GM21786 (cell line): ENCODE data around the gene LRRC15.

ENCODE experiments used
- ATAC-seq: cut with Tn5 transposase; IDR thresholded peaks from one replicate; pipeline ENCODE4 v1.9.1; 2021; ENCODE audit not compliant: unreplicated experiment

Gene LRRC15

DNA sequence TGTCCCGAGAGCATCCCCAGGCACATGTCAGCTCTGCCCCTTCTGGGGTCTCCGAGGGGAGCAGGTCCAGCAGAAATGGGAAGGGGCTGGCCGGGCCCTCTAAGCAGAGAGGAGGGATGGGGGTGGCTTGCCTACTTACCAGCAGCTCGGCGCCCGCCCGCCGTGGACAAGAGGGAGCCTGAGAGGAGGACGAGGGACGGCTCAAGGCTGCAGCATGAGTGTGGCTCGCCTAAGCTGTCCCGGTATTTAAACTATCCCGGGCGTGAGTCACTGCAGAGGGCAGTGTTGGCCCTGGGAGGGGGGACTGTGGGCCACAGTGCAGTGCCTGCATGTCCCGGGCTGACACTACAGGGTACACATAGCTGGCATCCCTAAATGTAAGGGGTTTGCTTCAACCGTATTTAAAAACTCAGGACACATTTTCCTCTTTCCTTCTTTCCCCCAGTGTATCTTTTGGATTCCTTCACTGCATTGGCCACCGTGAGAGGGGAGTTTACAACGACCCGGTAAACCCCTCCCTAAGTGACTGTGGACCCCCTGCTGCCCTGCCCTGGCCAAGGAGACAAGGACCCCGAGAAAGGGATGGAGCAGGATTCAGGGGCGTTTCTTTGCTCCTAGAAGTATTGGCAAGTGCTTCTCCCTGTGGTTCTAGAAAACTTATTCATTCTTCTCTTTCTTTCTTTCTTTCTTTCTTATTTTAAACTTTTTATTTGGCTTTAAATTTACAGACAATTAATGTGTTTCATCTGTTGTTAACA is at the start of gene LRRC15:
LRRC15 (minus strand) TSS at position 222 of the 758 bp plus-strand sequence. CDS start 8,700 bp downstream, outside the sequence.
- no peak for ATAC-seq

DNA sequence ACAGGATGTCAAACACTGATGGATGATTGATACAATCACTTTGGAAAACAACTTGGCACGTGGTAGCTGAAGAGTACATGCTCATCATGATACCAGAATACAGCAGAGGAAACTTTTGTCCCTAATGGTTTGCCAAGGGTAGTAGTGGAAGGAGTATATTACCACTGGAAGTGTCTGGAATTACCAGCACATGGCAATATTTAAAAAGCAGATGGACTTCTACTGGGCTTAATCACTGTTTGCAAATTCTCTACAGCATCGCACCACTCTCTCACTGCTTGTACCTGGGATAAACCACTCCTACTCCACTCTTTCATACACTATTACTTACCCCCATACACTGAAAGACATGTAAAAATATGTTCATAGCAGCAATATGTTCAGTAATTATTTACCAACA is 49.1 kb upstream of the LRRC15 start:
- ATAC-seq = no peak

DNA sequence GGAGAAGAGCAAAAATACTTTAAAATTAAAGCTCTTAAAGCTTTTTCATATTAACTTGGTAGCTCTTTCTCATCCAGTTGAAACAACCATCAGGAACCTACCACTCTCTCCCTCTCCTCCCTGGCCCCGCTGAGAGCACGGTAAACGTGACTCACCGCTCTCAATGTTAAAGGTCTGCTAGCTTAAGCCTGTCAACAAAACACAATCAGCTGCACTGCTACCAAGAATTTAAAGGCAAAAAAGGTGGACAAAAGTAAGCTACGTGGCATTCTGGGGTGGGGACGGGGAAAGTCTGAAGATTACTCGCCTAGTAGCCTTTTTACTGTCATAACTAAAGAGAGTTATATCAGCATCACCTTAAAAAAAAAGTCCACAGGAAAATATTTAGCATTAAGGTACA is 37.9 kb upstream of the LRRC15 start:
- no peak for ATAC-seq

DNA sequence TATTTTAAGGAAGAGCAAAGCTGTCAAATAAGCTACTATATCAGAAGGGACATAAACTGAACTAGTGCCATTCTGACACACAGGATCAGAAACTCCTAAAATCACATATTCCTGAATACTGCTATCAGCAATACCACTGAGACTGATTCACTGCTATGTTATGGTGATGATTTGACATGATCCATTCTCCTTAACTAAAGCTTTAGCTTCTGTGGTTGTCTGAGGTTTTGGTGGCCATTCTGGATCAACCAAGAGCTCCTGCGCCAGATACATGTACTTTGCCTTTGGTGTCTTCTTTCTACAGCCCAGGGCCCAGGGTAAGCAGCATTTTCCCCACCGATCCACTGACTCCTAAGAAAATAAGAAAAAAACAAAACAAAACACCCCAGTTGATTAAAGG is 36.2 kb upstream of the LRRC15 start:
- no peak for ATAC-seq

DNA sequence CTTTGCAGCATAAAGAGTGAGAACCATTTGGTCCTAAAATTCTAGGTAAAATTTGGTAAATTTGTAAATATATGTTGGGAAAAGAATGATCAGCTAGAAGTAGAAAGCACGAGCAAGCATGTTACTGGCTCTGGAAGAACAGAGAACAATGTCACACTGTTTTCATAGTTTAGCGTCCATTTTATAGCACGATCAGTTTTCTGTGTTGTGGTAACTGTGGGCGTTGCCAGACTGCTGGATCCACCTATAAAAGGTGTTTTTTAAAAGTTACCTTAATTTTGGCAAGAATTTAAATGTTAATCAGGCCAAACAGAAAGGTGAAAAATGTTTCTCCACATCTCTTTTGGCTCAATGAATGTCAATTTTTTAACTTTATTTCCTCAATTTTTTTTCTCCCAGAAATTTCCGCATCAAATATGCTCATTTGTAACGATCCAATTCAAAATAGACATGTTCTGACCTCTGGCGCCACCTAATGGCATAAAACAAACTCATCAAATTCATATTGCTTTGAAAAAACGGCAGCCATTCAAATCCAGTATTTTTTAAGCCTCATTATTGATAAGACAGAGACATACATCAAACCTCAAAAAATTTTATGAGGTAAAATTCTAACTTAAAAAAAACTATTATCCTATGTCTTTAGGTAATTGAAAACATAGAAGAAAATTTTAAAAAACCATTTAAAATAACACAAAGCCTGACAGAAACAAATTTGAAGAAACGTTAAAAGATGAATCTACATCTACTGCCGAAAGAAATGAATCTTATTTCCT is 35.0 kb upstream of the LRRC15 start:
- no peak for ATAC-seq

DNA sequence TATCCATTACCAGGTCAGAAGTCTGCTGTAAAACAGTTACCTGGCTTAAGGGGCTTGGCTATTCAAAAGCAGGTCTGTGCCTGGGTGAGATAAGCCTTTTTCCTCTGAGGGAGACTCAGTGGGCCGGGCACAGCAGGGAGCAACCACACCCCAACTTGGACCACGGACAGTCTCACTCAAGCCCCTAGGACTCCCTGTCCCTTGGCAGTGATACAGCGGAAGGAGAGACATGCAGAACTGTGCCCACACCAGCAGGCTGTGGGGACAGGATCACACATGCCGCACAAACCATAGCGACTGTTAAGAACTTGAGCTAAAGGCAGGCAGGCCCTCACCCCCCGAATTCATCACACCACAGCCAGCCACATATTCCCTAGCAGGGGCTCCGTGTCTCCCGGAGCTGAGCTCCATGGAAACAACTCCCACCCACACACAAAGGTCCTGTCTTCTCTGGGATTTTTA is 32.4 kb upstream of the LRRC15 start:
- no peak for ATAC-seq

DNA sequence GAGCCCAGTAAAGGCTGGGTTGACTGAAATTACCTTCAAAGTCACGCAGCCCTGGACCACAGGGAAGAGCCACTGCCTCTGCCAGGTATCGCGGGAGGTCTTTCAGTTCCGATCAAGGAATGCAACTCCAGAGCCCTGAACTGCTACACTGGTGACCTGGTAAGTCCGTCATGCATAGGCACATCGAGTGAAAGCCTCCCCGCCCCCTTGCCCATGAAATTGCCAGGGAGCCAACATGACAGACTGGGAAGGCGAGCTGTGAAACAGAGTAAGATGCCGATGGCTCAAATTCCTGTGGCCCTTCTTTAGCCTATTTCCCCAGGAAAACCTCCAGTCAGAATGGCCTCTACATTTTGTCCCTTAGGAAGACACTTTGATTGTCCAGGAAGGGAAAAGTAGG is 31.8 kb upstream of the LRRC15 start:
- ATAC-seq = no peak

DNA sequence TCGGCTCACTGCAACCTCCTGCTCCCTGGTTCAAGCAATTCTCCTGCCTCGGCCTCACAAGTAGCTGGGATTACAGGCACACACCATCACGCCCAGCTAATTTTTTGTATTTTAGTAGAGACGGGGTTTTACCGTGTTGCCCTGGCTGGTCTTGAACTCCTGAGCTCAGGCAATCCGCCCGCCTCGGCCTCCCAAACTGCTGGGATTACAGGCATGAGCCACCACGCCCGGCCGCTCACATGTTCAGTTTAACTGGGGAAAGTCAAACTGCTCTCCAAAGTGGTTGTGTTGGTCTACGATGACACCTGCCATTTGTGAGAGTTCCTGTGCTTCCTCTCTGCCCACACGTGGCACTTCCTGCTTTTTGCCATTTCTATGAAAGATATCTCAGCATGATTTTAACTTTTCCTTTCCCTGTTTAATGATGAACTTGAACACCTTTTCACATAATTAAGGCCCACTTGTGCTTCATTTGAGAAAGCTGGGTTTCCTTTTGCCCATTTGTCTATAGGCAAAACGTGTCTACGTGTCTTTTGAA is 30.4 kb upstream of the LRRC15 start:
- ATAC-seq = no peak

DNA sequence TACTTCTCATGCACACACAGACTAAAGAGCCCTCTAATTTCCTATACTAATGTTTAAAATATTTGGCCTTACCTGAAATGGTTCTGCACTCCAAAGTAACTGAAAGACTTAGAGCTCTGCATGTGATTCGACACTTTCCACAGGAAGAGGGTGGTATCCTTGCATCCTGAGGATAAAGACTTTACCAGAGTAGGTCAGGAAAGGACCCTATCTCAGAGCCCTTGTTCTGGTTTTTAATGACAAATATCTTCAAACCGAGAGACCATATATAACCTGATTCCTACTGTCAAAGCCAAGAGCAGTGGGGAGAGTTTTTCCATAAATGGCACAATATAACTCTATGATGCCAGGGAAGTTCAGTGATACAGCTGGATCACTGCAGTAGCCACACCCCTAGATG is 29.6 kb upstream of the LRRC15 start, which contains the start of gene GP5:
GP5 (minus strand) TSS at position 101 of the 400 bp plus-strand sequence. CDS start 984 bp downstream, outside the sequence.
- no peak for ATAC-seq

DNA sequence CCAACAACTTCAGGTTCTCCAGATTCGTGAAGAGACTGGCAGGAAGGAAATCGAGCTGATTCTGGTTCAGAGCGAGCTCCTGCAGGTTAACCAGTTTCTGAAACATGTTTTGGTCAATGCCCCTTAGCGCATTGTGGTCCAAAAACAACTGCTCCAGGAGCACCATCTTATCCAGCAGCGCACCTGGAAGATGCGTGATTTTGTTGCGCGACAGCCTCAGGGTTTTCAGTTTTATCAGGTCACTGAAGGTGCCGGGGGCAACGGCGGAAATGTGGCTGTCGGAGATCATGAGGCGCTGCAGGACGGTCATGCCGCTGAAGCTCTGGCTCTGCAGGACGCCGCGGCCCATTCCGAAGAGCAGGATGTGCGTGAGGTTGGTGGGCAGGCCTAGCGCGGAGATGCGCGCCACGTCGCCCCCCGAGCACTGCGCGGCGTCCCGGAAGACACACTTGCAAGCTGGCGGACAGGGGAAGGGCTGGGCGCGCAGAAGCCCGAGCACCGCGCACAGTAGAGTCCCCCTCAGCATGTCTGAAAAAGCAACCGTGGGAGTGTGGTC is 28.3 kb upstream of the LRRC15 start:
- ATAC-seq = no peak

DNA sequence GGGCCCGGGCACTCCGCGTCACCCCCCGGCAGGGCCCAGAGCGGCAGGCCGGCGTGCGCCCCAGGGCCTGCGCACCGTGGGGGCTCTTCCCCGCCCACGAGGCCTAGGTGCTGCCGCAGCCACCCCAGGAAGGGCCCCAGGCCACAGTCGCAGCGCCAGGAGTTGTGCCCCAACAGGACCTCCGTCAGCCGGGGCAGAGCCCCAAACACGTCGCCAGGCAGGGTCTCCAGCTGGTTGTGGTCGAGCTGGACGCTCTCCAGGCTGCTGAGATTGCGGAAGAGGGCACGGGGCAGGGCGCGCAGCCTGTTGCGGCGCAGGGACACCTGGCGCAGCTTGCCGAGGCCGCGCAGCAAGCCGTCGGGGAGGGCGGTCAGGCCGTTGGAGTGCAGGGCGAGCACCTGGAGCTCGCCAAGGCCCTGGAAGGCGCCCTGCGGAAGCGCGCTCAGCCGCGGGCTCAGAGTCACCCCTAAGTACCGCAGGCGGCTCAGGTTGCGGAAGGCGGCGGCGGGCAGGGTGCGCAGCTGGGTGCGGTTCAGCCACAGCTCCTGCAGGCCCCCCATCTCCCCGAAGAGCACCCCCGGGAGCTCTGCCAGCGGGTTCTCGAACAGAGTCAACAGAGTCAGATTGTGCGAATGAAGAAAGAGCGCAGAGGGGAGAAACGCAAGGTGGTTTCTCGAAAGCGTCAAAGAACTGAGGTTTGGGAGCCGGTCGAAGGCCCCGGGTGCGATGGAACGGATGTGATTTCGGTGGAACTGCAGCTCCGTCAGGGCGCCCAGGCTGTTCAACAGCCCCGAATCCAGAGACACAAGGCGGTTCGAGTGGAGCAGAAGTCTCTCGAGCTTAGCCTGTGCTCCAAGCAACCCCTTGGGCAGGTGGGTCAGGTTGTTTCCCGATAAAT is 27.6 kb upstream of the LRRC15 start:
- ATAC-seq = no peak

DNA sequence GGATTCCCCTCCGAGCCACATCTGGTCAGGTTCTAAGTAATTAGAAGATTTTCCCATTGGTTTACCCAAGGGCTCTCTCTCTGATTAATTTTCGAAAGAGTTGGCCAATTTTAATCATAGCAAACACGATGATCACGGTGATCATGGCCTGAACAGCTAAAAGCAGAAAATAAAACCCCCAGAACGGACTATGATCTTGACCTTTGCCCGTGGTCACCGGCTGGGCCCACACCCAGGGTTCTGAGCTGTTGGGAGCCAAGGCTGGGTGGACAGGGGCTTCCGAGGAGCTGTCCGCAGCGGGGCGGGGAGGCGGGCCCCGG is 27.0 kb upstream of the LRRC15 start:
- no peak for ATAC-seq

DNA sequence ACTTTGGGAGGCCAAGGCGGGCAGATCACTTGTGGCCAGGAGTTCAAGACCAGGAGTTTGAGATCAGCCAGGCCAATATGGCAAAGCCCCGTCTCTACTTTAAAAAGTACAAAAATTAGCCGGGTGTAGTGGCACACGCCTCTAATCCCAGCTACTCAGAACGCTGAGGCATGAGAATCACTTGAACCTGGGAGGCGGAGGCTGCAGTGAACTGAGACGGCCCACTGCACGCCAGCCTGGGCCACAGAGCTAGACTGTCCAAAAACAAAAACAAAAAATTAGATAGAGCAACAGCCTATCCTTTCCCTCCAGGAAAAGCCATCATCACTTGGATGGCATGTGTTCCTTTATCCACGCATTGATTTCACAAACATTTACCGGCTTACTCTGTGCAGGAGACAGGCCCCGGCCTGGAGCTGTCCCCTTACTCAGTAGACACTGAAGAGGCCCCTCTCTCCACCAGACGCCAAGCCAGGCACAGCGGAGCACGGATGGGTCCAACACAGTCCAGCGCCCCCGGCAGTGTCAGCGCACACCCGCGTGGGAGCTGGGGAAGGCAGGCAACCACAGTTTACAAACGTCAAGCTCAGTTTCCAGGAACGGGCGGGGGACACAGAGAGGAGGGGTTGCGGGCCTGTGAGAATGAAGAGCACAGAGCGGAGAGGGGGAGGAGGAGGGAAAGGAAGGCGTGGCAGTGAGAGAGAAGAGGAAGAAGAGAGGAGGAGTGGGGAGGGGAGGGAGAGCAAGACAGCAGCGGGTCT is 26.4 kb upstream of the LRRC15 start:
- ATAC-seq = no peak

DNA sequence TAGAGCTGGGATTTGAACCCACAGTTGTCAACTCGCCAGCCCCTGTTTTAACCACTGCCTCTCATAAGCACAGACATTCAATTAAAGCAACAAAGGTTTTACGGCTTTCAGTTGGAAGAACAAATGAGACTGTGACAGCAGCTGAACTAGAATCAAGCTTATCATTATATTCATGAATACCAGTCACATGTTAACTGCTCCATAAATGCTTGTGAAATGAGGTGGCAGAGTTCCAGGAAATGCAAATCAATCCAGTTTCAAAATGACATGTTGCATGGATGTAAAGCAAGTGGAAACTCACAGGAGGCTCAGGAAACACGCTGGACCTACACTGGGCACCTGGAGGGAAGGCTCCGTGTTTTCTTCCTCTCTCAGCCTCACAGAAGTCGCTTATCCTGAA is 25.7 kb upstream of the LRRC15 start:
- no peak for ATAC-seq

DNA sequence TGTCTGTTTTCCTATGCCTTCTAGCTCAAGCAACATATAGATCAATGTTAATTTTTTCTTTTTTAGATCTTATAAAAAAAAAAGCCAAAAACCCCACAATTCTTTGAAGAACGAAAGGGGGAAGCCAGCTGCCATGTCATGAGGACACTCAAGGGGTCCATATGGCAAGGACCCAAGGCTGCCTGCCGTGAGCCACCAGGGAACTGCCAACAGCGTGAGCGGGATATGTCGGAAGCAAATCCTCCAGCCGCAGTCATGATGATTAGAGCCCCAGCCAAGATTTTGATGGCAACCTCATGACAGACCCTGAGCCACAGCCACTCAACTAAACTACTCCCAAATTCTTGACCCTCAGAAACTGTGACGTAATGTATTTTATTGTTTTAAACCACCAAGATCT is 23.0 kb upstream of the LRRC15 start:
- no peak for ATAC-seq

DNA sequence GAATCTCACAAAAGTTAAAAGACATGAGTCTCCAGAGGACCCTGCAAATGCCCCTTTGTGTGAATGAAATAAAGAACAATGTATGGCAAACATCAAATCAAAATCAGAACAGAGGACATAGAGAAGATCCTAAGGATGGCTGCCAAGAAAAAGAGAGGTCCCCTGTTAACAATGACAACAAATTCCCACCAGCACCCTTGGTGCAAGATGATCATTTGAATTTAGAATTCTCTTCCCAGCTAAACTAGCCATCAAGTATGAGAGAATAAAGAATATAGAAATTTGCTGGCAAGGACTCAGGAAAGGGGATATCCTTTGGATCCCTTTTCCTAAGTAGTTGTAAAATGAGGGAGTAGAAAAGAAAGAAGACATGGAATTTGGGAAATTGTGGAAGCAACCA is 21.3 kb upstream of the LRRC15 start:
- ATAC-seq = no peak

DNA sequence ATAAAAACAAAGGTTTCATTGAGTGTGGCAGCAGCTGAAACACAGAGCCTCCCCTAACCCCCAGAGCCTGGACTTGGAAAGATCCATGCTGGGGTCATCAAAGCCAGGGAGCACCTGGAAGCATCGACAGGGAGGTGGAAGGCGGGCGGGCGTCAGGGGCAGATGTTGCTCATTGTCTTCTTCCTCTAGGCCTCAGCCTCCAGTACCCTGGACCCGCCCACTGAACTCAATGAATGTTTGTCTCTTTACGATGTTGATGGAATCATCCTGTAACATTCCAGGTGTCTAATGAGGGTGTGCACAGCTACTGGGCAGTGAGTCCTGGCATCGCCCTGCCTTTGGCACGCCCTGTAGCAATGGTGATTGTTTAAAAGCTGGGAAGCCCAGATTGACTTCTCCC is 19.7 kb upstream of the LRRC15 start:
- no peak for ATAC-seq

DNA sequence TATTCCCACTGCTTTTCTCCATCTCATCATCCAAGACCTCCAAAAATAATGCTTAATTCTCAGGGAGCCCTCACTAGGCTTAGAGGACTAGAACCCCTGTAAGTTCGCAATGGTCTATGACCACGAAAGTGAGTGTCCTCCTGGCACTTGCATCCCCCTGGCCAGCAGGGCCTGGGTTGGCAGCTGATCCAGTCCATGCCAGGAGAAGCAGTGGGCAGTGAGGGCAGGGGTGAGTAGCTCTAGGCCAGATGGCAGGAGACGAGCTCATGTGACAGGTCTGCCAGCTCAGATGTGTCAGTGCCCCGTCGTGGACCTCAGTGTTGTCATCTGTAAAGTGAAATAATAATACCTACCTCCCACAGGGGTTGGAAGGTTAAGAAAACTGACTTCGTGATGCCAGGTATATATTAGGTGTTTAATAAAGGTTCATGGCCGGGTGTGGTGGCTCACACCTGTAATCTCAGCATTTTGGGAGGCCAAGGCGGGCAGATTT is 18.4 kb upstream of the LRRC15 start:
- ATAC-seq = no peak

DNA sequence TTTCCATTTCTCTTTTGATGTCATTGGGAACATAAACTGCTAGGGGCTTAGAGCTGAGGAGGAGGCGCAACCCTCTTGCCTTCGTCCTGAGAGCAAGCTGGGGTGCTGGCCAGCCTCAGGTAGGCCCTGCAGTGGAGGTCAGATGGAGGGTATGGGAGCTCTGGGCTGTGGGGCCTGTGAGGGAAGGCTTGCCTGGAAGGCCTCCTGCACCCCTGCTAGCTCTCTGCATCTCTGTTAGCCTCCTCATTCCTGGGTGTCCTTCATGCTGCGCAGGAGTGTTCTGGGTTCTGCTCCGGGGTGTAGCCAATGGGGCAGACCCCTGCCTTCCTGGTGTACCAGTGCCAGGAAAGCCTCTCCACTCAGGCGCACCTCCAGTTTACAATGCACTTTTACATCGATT is 17.7 kb upstream of the LRRC15 start:
- ATAC-seq = no peak

DNA sequence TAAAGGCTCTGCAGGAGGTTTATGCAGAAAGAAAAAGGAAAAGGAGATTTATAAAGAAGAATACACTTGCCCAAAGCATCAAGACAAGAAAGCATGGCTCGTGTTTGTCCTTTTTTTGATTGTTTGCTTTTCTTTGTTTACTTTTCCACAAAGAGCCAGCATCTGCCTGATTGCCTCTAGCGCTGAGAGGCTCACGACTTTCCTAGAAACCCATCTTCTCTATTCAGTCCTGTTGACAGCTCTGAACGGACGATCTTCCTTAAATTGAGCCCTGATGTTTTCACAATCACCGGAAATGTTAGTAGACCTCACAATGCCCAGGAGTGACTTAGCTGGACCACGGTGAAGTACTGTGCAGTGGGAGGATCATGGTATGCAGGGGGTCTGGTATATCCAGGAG is 17.1 kb upstream of the LRRC15 start:
- ATAC-seq = no peak
